ENCODE measurements around the gene CALN1. TPM values are rescaled to one million over a fixed set of nuclear protein-coding genes. Genes with fewer than 3 reads are reported as not detected.

Gene CALN1
- total RNA-seq, 1 donor: under 0.01 TPM

GRCh38 chr7:72098807-72099580 lies 313.1 kb downstream of the CALN1 start:
- H3K4me3 ChIP-seq (ENCODE audit: low read depth, low read length): no peak overlapping the region
- no peak for DNase-seq (ENCODE audit: low read depth)
- TF ChIP-seq CTCF (IDR thresholded peaks at IDR 0.05; ENCODE audit: insufficient read depth, low read depth, low read length): no peak

GRCh38 chr7:72097226-72097625 lies 314.9 kb downstream of the CALN1 start:
- TF ChIP-seq CTCF (IDR thresholded peaks at IDR 0.05; ENCODE audit: insufficient read depth, low read depth, low read length): no peak
- H3K4me3 ChIP-seq (ENCODE audit: low read depth, low read length): no peak overlapping the region
- DNase-seq (ENCODE audit: low read depth): no peak

GRCh38 chr7:72092769-72093168 lies 319.4 kb downstream of the CALN1 start:
- DNase-seq (ENCODE audit: low read depth): no peak
- no peak for TF ChIP-seq CTCF (IDR thresholded peaks at IDR 0.05; ENCODE audit: insufficient read depth, low read depth, low read length)
- H3K4me3 ChIP-seq (ENCODE audit: low read depth, low read length): no peak overlapping the region

- no peak for TF ChIP-seq CTCF (IDR thresholded peaks at IDR 0.05; ENCODE audit: insufficient read depth, low read depth, low read length)
- no peak for DNase-seq (ENCODE audit: low read depth)
- no peak overlapping the region for H3K4me3 ChIP-seq (ENCODE audit: low read depth, low read length)
Observed at GRCh38 chr7:72087926-72088325, 324.2 kb downstream of the CALN1 start.

GRCh38 chr7:72080865-72081510 lies 331.1 kb downstream of the CALN1 start:
- no peak for TF ChIP-seq CTCF (IDR thresholded peaks at IDR 0.05; ENCODE audit: insufficient read depth, low read depth, low read length)
- no peak for DNase-seq (ENCODE audit: low read depth)
- H3K4me3 ChIP-seq (ENCODE audit: low read depth, low read length): no peak overlapping the region

GRCh38 chr7:72080341-72080766 lies 331.8 kb downstream of the CALN1 start:
- TF ChIP-seq CTCF (IDR thresholded peaks at IDR 0.05; ENCODE audit: insufficient read depth, low read depth, low read length): no peak
- DNase-seq (ENCODE audit: low read depth): no peak

More at GRCh38 chr7:72080341-72080766, 331.8 kb downstream of the CALN1 start:
- H3K4me3 ChIP-seq (ENCODE audit: low read depth, low read length): no peak overlapping the region

All from fibroblast of villous mesenchyme (primary cell).